Vagina (tissue), 2 donors: ENCODE data around the gene GALNTL6.

Experiments
- CTCF ChIP-seq, 3 experiments: fragments of 450-650 bp in 2 of 3; fragments of 200-600 bp in 1 of 3; sonication (generic) in 1 of 3; IDR thresholded peaks; one replicate each; pipeline ENCODE4 v1.5.1; 2017 to 2019; ENCODE audit warnings: antibody characterized with exemption in 3 of 3, mild to moderate bottlenecking in 2 of 3, moderate library complexity in 2 of 3
- POLR2A ChIP-seq, 2 donors: fragments of 450-650 bp; IDR thresholded peaks; one replicate each; pipeline ENCODE4 v1.6.1; 2017; ENCODE audit warnings: antibody characterized with exemption in 2 of 2, mild to moderate bottlenecking in 2 of 2, moderate library complexity in 2 of 2
- POLR2AphosphoS5 ChIP-seq, 2 donors: sonication (generic); formaldehyde crosslinking; IDR thresholded peaks; one replicate each; pipeline ENCODE4 v1.9.0; 2017; ENCODE audit warnings: antibody characterized with exemption in 2 of 2, mild to moderate bottlenecking in 2 of 2, low read depth in 1 of 2; ENCODE audit not compliant: insufficient read depth in 1 of 2

GRCh38 chr4:171846232-171846631 is 33.0 kb downstream of the GALNTL6 start:
- TF ChIP-seq CTCF (IDR thresholded peaks at IDR 0.05) (no peak), POLR2AphosphoS5 (IDR thresholded peaks at IDR 0.05; ENCODE audit: insufficient read depth in 1 of 2, low read depth in 1 of 2) (no peak), POLR2A (IDR thresholded peaks at IDR 0.05) (no peak)
